ENCODE measurements around the gene C5orf58. TPM values are rescaled to one million over a fixed set of nuclear protein-coding genes. Genes with fewer than 3 reads are reported as not detected.
"Not testable (repeated sequence)": the region's sequence is repeated elsewhere in the genome, so short reads cannot be mapped to it uniquely, and the experiment has no call there.

Gene C5orf58
- total RNA-seq, 3 donors from 2014 or later, result 0.15 to 0.80 TPM; not detected in 1

GRCh38 chr5:170238456-170239196 lies 5.8 kb downstream of the C5orf58 start:
- Histone ChIP-seq H3K9me3 (no peaks in the 10 kb centered on the region), H3K4me1 (no peaks in the 10 kb centered on the region), H3K36me3 (no peaks in the 10 kb centered on the region), H3K4me3 (no peak overlapping the region), H3K27ac (peak overlapping the region; percentile 70 to 82), H3K27me3 (no peaks in the 10 kb centered on the region)
- DNase-seq (ENCODE audit: low spot score in 2 of 2), result no peak
- TF ChIP-seq POLR2A (IDR thresholded peaks at IDR 0.05) (no peak), POLR2AphosphoS5 (IDR thresholded peaks at IDR 0.05) (no peak), CTCF (IDR thresholded peaks at IDR 0.05) (no peak)
- intact Hi-C loops (cut with DNase I; ENCODE audit: low total_unique reads), result no loop called here

GRCh38 chr5:170245436-170245835 lies 12.7 kb downstream of the C5orf58 start:
- H3K27me3 ChIP-seq; intact Hi-C loops (cut with DNase I; ENCODE audit: low total_unique reads); H3K27ac ChIP-seq; H3K4me3 ChIP-seq; H3K4me1 ChIP-seq; DNase-seq (ENCODE audit: low spot score in 2 of 2); H3K9me3 ChIP-seq; H3K36me3 ChIP-seq: not testable (repeated sequence)

GRCh38 chr5:170246126-170246870 lies 13.5 kb downstream of the C5orf58 start:
- Histone ChIP-seq H3K27ac (peak overlapping the region; percentile 37 to 52), H3K4me1 (no peaks in the 10 kb centered on the region), H3K4me3 (no peak overlapping the region), H3K9me3 (no peaks in the 10 kb centered on the region), H3K36me3 (no peaks in the 10 kb centered on the region), H3K27me3 (no peaks in the 10 kb centered on the region)
- intact Hi-C loops (cut with DNase I; ENCODE audit: low total_unique reads), result no loop called here
- TF ChIP-seq POLR2A (IDR thresholded peaks at IDR 0.05) (no peak), POLR2AphosphoS5 (IDR thresholded peaks at IDR 0.05) (no peak), CTCF (IDR thresholded peaks at IDR 0.05) (no peak)
- DNase-seq (ENCODE audit: low spot score in 2 of 2), result no peak

GRCh38 chr5:170247363-170247762 lies 14.6 kb downstream of the C5orf58 start:
- TF ChIP-seq CTCF (IDR thresholded peaks at IDR 0.05) (no peak), POLR2AphosphoS5 (IDR thresholded peaks at IDR 0.05) (peak in 1 of 3 donors; percentile 46), POLR2A (IDR thresholded peaks at IDR 0.05) (no peak)
- H3K9me3 ChIP-seq, result no peaks in the 10 kb centered on the region
- H3K4me1 ChIP-seq, result no peaks in the 10 kb centered on the region
- intact Hi-C loops (cut with DNase I; ENCODE audit: low total_unique reads), result no loop called here
- no peaks in the 10 kb centered on the region for H3K36me3 ChIP-seq
- peak overlapping the region; percentile 37 to 65 for H3K27ac ChIP-seq
- no peak overlapping the region for H3K4me3 ChIP-seq
- no peaks in the 10 kb centered on the region for H3K27me3 ChIP-seq
- DNase-seq (ENCODE audit: low spot score in 2 of 2), result no peak

GRCh38 chr5:170248172-170248930 lies 15.6 kb downstream of the C5orf58 start:
- Histone ChIP-seq H3K9me3 (no peaks in the 10 kb centered on the region), H3K27me3 (no peaks in the 10 kb centered on the region), H3K27ac (peak overlapping the region in 1 of 2 donors; percentile 43), H3K4me1 (no peaks in the 10 kb centered on the region), H3K36me3 (no peaks in the 10 kb centered on the region), H3K4me3 (no peak overlapping the region)
- no peak for DNase-seq (ENCODE audit: low spot score in 2 of 2)
- intact Hi-C loops (cut with DNase I; ENCODE audit: low total_unique reads), result no loop called here
- TF ChIP-seq CTCF (IDR thresholded peaks at IDR 0.05) (no peak), POLR2A (IDR thresholded peaks at IDR 0.05) (no peak), POLR2AphosphoS5 (IDR thresholded peaks at IDR 0.05) (no peak)

GRCh38 chr5:170248931-170249227 lies 16.1 kb downstream of the C5orf58 start:
- H3K27ac ChIP-seq; intact Hi-C loops (cut with DNase I; ENCODE audit: low total_unique reads); H3K27me3 ChIP-seq; DNase-seq (ENCODE audit: low spot score in 2 of 2); H3K4me3 ChIP-seq; H3K36me3 ChIP-seq; H3K9me3 ChIP-seq; H3K4me1 ChIP-seq: not testable (repeated sequence)
